HG03558 (cell line): ENCODE data around the gene SRPK1.
"Not testable (repeated sequence)": the region's sequence is repeated elsewhere in the genome, so short reads cannot be mapped to it uniquely, and the experiment has no call there.

ENCODE experiments used
- ATAC-seq: cut with Tn5 transposase; IDR thresholded peaks from one replicate; pipeline ENCODE4 v1.9.1; 2021; ENCODE audit warnings: moderate number of reproducible peaks; ENCODE audit not compliant: unreplicated experiment; ENCODE audit errors: extremely low read depth

SRPK1 gene

GRCh38 chr6:35933844-35934243 lies 12.9 kb upstream of the SRPK1 start:
- ATAC-seq, result no peak

GRCh38 chr6:35931873-35932272 lies 11.0 kb upstream of the SRPK1 start:
- not testable (repeated sequence) for ATAC-seq

GRCh38 chr6:35931120-35931561 lies 10.2 kb upstream of the SRPK1 start:
- no peak for ATAC-seq

- no peak for ATAC-seq
These were observed 8.7 kb upstream of the SRPK1 start for GRCh38 chr6:35929601-35930000.

GRCh38 chr6:35926509-35927215 lies 5.8 kb upstream of the SRPK1 start:
- no peak for ATAC-seq

GRCh38 chr6:35925961-35926360 lies 5.1 kb upstream of the SRPK1 start:
- ATAC-seq, result no peak

- ATAC-seq, result no peak
These were observed 3.2 kb upstream of the SRPK1 start for GRCh38 chr6:35924146-35924545.

GRCh38 chr6:35922139-35922554 lies 1.2 kb upstream of the SRPK1 start:
- ATAC-seq, result no peak

- peak; percentile 11 for ATAC-seq
These were observed 809 bp downstream of the SRPK1 start for GRCh38 chr6:35919827-35920751.

- ATAC-seq, result no peak
These were observed 1.6 kb downstream of the SRPK1 start for GRCh38 chr6:35919085-35919826.

GRCh38 chr6:35916893-35917292 lies 4.0 kb downstream of the SRPK1 start:
- ATAC-seq, result not testable (repeated sequence)

GRCh38 chr6:35916056-35916455 lies 4.8 kb downstream of the SRPK1 start:
- no peak for ATAC-seq

GRCh38 chr6:35914536-35914935 lies 6.4 kb downstream of the SRPK1 start:
- no peak for ATAC-seq

- ATAC-seq, result no peak
These were observed 8.8 kb downstream of the SRPK1 start for GRCh38 chr6:35911871-35912653.

- not testable (repeated sequence) for ATAC-seq
These were observed 11.3 kb downstream of the SRPK1 start for GRCh38 chr6:35909571-35909970.

- not testable (repeated sequence) for ATAC-seq
These were observed 12.0 kb downstream of the SRPK1 start for GRCh38 chr6:35908753-35909401.

- ATAC-seq, result no peak
These were observed 13.1 kb downstream of the SRPK1 start for GRCh38 chr6:35907750-35908149.

GRCh38 chr6:35906499-35906846 lies 14.4 kb downstream of the SRPK1 start:
- no peak for ATAC-seq

GRCh38 chr6:35905841-35906498 lies 14.9 kb downstream of the SRPK1 start:
- no peak for ATAC-seq
